HCT116 (cell line): ENCODE measurements around the gene PDE10A. TPM values are rescaled to one million over a fixed set of nuclear protein-coding genes. Genes with fewer than 3 reads are reported as not detected.

Experiments
- ATAC-seq: fragments of 200-7000 bp; cut with Tn5 transposase; 2 replicates; pipeline ENCODE4 v1.9.1; 2020; ENCODE audit warnings: mild to moderate bottlenecking, moderate library complexity
- BruUV-seq: library from RNA; stranded (reverse); fragments of 400-500 nt; replicated peaks from 2 replicates; lab custom pipeline; 2021; lab: Mats Ljungman, UMichigan
- CTCF ChIA-PET: fragments of 300-600 bp; sonication (Branson Sonifier 250); formaldehyde crosslinking; loops from one replicate; lab custom pipeline; 2021; ENCODE audit warnings: antibody characterized with exemption; lab: Charles Lee
- POLR2A ChIA-PET: fragments of 300-600, 350-600 bp; sonication (Branson Sonifier 250); formaldehyde crosslinking; loops from one replicate; lab custom pipeline; 2021; ENCODE audit warnings: antibody characterized with exemption; lab: Charles Lee
- RAD21 ChIA-PET, 2 experiments: fragments of 300-600 bp; sonication (Branson Sonifier 250); formaldehyde crosslinking; loops; one replicate each; lab custom pipeline; 2023; ENCODE audit warnings: low total read pairs in 2 of 2; ENCODE audit not compliant: uncharacterized antibody in 2 of 2, unreplicated experiment in 2 of 2, low non-redundant PET in 1 of 2; lab: Charles Lee
- DNase-seq: peaks from one replicate; pipeline ENCODE4 v3.0.0-alpha.2; 2010; ENCODE audit warnings: low read depth, low spot score
- H2AFZ ChIP-seq: fragments of 200-600 bp; shearing (Covaris generic), sonication (generic); 2 replicates; pipeline ENCODE4 v1.6.1; 2017; ENCODE audit warnings: low read depth, mixed run types, mixed read lengths, antibody characterized with exemption, low read length; ENCODE audit not compliant: poor library complexity, severe bottlenecking
- H3K27ac ChIP-seq: 2 replicates; pipeline ENCODE4 v1.5.1; 2012; ENCODE audit warnings: low read depth, low read length
- H3K27me3 ChIP-seq: fragments of 200-600 bp; sonication (generic); 2 replicates; pipeline ENCODE4 v1.6.1; 2016; ENCODE audit warnings: mixed run types, low read length, mixed read lengths; ENCODE audit not compliant: insufficient read depth
- H3K36me3 ChIP-seq, 2 experiments: fragments of 200-500 bp in 1 of 2; fragments of 200-600 bp in 1 of 2; sonication (Bioruptor generic) in 1 of 2; sonication (generic) in 1 of 2; 2 replicates each; pipeline versions ENCODE4 v1.5.1 to v1.6.1; 2014 to 2016; ENCODE audit warnings: low read length in 2 of 2, inconsistent platforms in 1 of 2, mixed read lengths in 1 of 2, mixed run types in 1 of 2; ENCODE audit not compliant: insufficient read depth in 2 of 2, control insufficient read depth in 1 of 2
- H3K4me1 ChIP-seq, 2 experiments: fragments of 200-600 bp in 1 of 2; sonication (generic) in 1 of 2; 2 replicates each; pipeline versions ENCODE4 v1.5.1 to v1.6.1; 2012 to 2017; ENCODE audit warnings: low read length in 2 of 2, inconsistent platforms in 1 of 2, mild to moderate bottlenecking in 1 of 2, mixed read lengths in 1 of 2, mixed run types in 1 of 2, moderate library complexity in 1 of 2; ENCODE audit not compliant: insufficient read depth in 2 of 2, control insufficient read depth in 1 of 2
- H3K4me2 ChIP-seq: fragments of 200-600 bp; sonication (generic); 2 replicates; pipeline ENCODE4 v1.6.1; 2017; ENCODE audit warnings: mixed run types, low read length, mixed read lengths
- H3K4me3 ChIP-seq, 2 experiments: fragments of 200-600 bp in 1 of 2; sonication (generic) in 1 of 2; replicated peaks in 1 of 2; 2 replicates each; pipeline ENCODE4 v1.5.1; 2011 to 2016; ENCODE audit warnings: low read length in 2 of 2, control low read depth in 1 of 2, low read depth in 1 of 2, mild to moderate bottlenecking in 1 of 2, mixed read lengths in 1 of 2, mixed run types in 1 of 2
- H3K79me2 ChIP-seq: fragments of 200-600 bp; sonication (generic); 2 replicates; pipeline ENCODE4 v1.6.1; 2017; ENCODE audit warnings: mild to moderate bottlenecking, mixed run types, low read length, moderate library complexity, mixed read lengths; ENCODE audit not compliant: insufficient read depth
- H3K9ac ChIP-seq: fragments of 200-600 bp; sonication (generic); 2 replicates; pipeline ENCODE4 v1.6.1; 2016; ENCODE audit warnings: low read length, mixed read lengths
- H3K9me2 ChIP-seq: fragments of 200-600 bp; sonication (generic), shearing (Covaris generic); 2 replicates; pipeline ENCODE4 v1.6.1; 2017; ENCODE audit warnings: mixed run types, mild to moderate bottlenecking, moderate library complexity; ENCODE audit not compliant: insufficient read depth
- H3K9me3 ChIP-seq, 2 experiments: fragments of 200-500 bp in 1 of 2; fragments of 200-600 bp in 1 of 2; sonication (Bioruptor generic) in 1 of 2; sonication (generic) in 1 of 2; 2 replicates each; pipeline ENCODE4 v1.6.1; 2014 to 2017; ENCODE audit warnings: low read length in 2 of 2, mixed read lengths in 2 of 2, inconsistent platforms in 1 of 2, low read depth in 1 of 2, mild to moderate bottlenecking in 1 of 2, mixed run types in 1 of 2, moderate library complexity in 1 of 2; ENCODE audit not compliant: control insufficient read depth in 1 of 2, insufficient read depth in 1 of 2
- H4K20me1 ChIP-seq: fragments of 200-600 bp; sonication (generic), shearing (Covaris generic); 2 replicates; pipeline ENCODE4 v1.6.1; 2017; ENCODE audit warnings: mixed run types, mild to moderate bottlenecking, moderate library complexity; ENCODE audit not compliant: insufficient read depth
- CBX3 ChIP-seq: IDR thresholded peaks from 2 replicates; pipeline ENCODE4 v1.6.1; 2012; ENCODE audit warnings: low read depth
- CEBPB ChIP-seq: IDR thresholded peaks from 2 replicates; pipeline ENCODE4 v1.6.1; 2012; ENCODE audit warnings: low read depth
- CTCF ChIP-seq, 3 experiments: fragments of 200-600 bp in 1 of 3; sonication (generic) in 1 of 3; IDR thresholded peaks in 2 of 3; conservative IDR thresholded peaks in 1 of 3; 2 replicates each; pipeline ENCODE4 v1.5.1; 2012 to 2017; ENCODE audit warnings: low read depth in 2 of 3, low read length in 2 of 3, antibody characterized with exemption in 1 of 3, borderline replicate concordance in 1 of 3, control low read depth in 1 of 3, mild to moderate bottlenecking in 1 of 3, mixed read lengths in 1 of 3, mixed run types in 1 of 3, moderate library complexity in 1 of 3; ENCODE audit not compliant: insufficient read depth in 1 of 3
- EGR1 ChIP-seq: IDR thresholded peaks from 2 replicates; pipeline ENCODE4 v1.6.1; 2012; ENCODE audit warnings: low read depth
- ELF1 ChIP-seq: IDR thresholded peaks from 2 replicates; pipeline ENCODE4 v1.6.1; 2012; ENCODE audit warnings: low read depth, borderline replicate concordance
- EZH2 ChIP-seq: fragments of 200-600 bp; sonication (generic); IDR thresholded peaks from 2 replicates; pipeline ENCODE4 v1.6.1; 2017; ENCODE audit warnings: antibody characterized with exemption, mixed run types
- EZH2phosphoT487 ChIP-seq: fragments of 200-600 bp; IDR thresholded peaks from 2 replicates; pipeline ENCODE4 v1.6.1; 2018; ENCODE audit warnings: antibody characterized with exemption, borderline replicate concordance
- FOSL1 ChIP-seq: IDR thresholded peaks from 2 replicates; pipeline ENCODE4 v1.6.1; 2012; ENCODE audit warnings: low read depth
- JUND ChIP-seq: IDR thresholded peaks from 2 replicates; pipeline ENCODE4 v1.6.1; 2012
- POLR2AphosphoS5 ChIP-seq: IDR thresholded peaks from 2 replicates; pipeline ENCODE4 v1.6.1; 2011; ENCODE audit warnings: mild to moderate bottlenecking, low read depth, low read length, moderate library complexity
- SIN3A ChIP-seq: IDR thresholded peaks from 2 replicates; pipeline ENCODE4 v1.6.1; 2012; ENCODE audit warnings: low read depth
- SP1 ChIP-seq: IDR thresholded peaks from 2 replicates; pipeline ENCODE4 v1.6.1; 2012; ENCODE audit warnings: low read depth
- SRF ChIP-seq: IDR thresholded peaks from 2 replicates; pipeline ENCODE4 v1.6.1; 2012; ENCODE audit warnings: low read depth
- YY1 ChIP-seq: IDR thresholded peaks from 2 replicates; pipeline ENCODE4 v1.6.1; 2011; ENCODE audit warnings: low read length, low read depth, moderate library complexity, mild to moderate bottlenecking; ENCODE audit not compliant: insufficient replicate concordance; ENCODE audit errors: extremely low read depth
- ZFX ChIP-seq: fragments of 450-650 bp; IDR thresholded peaks from 2 replicates; pipeline ENCODE4 v1.6.1; 2017
- ZNF274 ChIP-seq: fragments of 200-500 bp; sonication (Bioruptor generic); IDR thresholded peaks from 2 replicates; pipeline ENCODE4 v1.6.1; 2014; ENCODE audit warnings: mild to moderate bottlenecking, low read depth, low read length, inconsistent platforms
- intact Hi-C: fragments of 100-400 bp; cut with micrococcal nuclease; formaldehyde crosslinking; loops from 2 replicates; pipeline ENCODE4 v1.10.0; 2022
- total RNA-seq: library from RNA; stranded (reverse); gene quantifications from one replicate; pipeline ENCODE4 v1.2.1, GENCODE V29; 2021; ENCODE audit not compliant: unreplicated experiment
- TF ChIP-seq, protein P1 (sequence below): IDR thresholded peaks from 2 replicates; pipeline ENCODE4 v1.6.1; 2011; ENCODE audit warnings: mild to moderate bottlenecking, low read length, moderate library complexity; ENCODE audit not compliant: insufficient replicate concordance; ENCODE audit errors: extremely low read depth
- TF ChIP-seq, protein P2 (sequence below): IDR thresholded peaks from 2 replicates; pipeline ENCODE4 v1.6.1; 2012
- TF ChIP-seq, protein P3 (sequence below): IDR thresholded peaks from 2 replicates; pipeline ENCODE4 v1.6.1; 2012; ENCODE audit warnings: low read depth
- TF ChIP-seq, protein P4 (sequence below): IDR thresholded peaks from 2 replicates; pipeline ENCODE4 v1.6.1; 2012

PDE10A gene
- total RNA-seq, 1 experiment from 2014 or later, result 0.37 TPM

GRCh38 chr6:165308926-165309731, 353.9 kb downstream of the PDE10A start, which contains the start of gene C6orf118:
Gene C6orf118 (minus strand): TSS chr6:165309605. CDS start chr6:165309586, 19 bp downstream.
- ATAC-seq (no peak), DNase-seq (no peak)
- H3K27me3 ChIP-seq, result no peaks in the 10 kb centered on the region
- no peaks in the 10 kb centered on the region for H4K20me1 ChIP-seq
- H3K9ac ChIP-seq, result no peak within 1 kb of the TSS
- no TSS peak for BruUV-seq
- intact Hi-C loops, result no loop called here
- H3K4me2 ChIP-seq, result no peak within 1 kb of the TSS
- no peaks in the 10 kb centered on the region for H3K36me3 ChIP-seq
- RAD21 ChIA-PET, result no interaction called here
- H3K4me3 ChIP-seq, result no peak within 1 kb of the TSS
- TF ChIP-seq JUND, result no peak
- no peak for TF ChIP-seq EGR1
- no peak for TF ChIP-seq SIN3A
- TF ChIP-seq CEBPB, result no peak
- no peak for TF ChIP-seq POLR2AphosphoS5
- TF ChIP-seq, protein P1, sequence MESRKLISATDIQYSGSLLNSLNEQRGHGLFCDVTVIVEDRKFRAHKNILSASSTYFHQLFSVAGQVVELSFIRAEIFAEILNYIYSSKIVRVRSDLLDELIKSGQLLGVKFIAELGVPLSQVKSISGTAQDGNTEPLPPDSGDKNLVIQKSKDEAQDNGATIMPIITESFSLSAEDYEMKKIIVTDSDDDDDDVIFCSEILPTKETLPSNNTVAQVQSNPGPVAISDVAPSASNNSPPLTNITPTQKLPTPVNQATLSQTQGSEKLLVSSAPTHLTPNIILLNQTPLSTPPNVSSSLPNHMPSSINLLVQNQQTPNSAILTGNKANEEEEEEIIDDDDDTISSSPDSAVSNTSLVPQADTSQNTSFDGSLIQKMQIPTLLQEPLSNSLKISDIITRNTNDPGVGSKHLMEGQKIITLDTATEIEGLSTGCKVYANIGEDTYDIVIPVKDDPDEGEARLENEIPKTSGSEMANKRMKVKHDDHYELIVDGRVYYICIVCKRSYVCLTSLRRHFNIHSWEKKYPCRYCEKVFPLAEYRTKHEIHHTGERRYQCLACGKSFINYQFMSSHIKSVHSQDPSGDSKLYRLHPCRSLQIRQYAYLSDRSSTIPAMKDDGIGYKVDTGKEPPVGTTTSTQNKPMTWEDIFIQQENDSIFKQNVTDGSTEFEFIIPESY, result no peak
- no peak for TF ChIP-seq YY1
- TF ChIP-seq FOSL1, result no peak
- TF ChIP-seq EZH2, result no peak
- TF ChIP-seq ZFX, result no peak
- TF ChIP-seq, protein P2, sequence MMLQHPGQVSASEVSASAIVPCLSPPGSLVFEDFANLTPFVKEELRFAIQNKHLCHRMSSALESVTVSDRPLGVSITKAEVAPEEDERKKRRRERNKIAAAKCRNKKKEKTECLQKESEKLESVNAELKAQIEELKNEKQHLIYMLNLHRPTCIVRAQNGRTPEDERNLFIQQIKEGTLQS, result no peak
- TF ChIP-seq ELF1, result no peak
- TF ChIP-seq, protein P3, sequence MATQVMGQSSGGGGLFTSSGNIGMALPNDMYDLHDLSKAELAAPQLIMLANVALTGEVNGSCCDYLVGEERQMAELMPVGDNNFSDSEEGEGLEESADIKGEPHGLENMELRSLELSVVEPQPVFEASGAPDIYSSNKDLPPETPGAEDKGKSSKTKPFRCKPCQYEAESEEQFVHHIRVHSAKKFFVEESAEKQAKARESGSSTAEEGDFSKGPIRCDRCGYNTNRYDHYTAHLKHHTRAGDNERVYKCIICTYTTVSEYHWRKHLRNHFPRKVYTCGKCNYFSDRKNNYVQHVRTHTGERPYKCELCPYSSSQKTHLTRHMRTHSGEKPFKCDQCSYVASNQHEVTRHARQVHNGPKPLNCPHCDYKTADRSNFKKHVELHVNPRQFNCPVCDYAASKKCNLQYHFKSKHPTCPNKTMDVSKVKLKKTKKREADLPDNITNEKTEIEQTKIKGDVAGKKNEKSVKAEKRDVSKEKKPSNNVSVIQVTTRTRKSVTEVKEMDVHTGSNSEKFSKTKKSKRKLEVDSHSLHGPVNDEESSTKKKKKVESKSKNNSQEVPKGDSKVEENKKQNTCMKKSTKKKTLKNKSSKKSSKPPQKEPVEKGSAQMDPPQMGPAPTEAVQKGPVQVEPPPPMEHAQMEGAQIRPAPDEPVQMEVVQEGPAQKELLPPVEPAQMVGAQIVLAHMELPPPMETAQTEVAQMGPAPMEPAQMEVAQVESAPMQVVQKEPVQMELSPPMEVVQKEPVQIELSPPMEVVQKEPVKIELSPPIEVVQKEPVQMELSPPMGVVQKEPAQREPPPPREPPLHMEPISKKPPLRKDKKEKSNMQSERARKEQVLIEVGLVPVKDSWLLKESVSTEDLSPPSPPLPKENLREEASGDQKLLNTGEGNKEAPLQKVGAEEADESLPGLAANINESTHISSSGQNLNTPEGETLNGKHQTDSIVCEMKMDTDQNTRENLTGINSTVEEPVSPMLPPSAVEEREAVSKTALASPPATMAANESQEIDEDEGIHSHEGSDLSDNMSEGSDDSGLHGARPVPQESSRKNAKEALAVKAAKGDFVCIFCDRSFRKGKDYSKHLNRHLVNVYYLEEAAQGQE, result no peak
- TF ChIP-seq CBX3, result no peak
- no peak for TF ChIP-seq EZH2phosphoT487
- TF ChIP-seq, protein P4, sequence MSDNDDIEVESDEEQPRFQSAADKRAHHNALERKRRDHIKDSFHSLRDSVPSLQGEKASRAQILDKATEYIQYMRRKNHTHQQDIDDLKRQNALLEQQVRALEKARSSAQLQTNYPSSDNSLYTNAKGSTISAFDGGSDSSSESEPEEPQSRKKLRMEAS, result no peak
- no peak for TF ChIP-seq ZNF274
- TF ChIP-seq SP1, result no peak
- TF ChIP-seq SRF, result no peak
- TF ChIP-seq CTCF (IDR thresholded peaks at IDR 0.05 in 2 of 3, conservative IDR thresholded peaks at IDR 0.05 in 1 of 3; ENCODE audit: borderline replicate concordance in 1 of 3, insufficient read depth in 1 of 3, low read depth in 2 of 3, low read length in 2 of 3), result no peak
- H3K79me2 ChIP-seq, result no peaks in the 10 kb centered on the region
- H3K4me1 ChIP-seq, result no peaks in the 10 kb centered on the region
- no peaks in the 10 kb centered on the region; a peak in 1 of 4 replicates for H3K9me3 ChIP-seq
- H3K9me2 ChIP-seq, result no peaks in the 10 kb centered on the region
- no peak within 1 kb of the TSS for H3K27ac ChIP-seq
- CTCF ChIA-PET, result no interaction called here
- no peak within 1 kb of the TSS for H2AFZ ChIP-seq
- POLR2A ChIA-PET, result no interaction called here
